Gastroesophageal sphincter (tissue), 4 donors: Measurements from ENCODE around the gene HTR4. TPM values are rescaled to one million over a fixed set of nuclear protein-coding genes. Genes with fewer than 3 reads are reported as not detected.
"Not testable (repeated sequence)": the region's sequence is repeated elsewhere in the genome, so short reads cannot be mapped to it uniquely, and the experiment has no call there.

Experiments
- ATAC-seq: fragments of 150-250 bp; one replicate; pipeline ENCODE4 v1.9.1; 2016; ENCODE audit warnings: mild to moderate bottlenecking, moderate library complexity
- H3K27ac ChIP-seq, 4 donors: fragments of 200-600 bp; sonication (generic) in 3 of 4; 1 replicate in 3 of 4; 2 replicates in 1 of 4; pipeline ENCODE4 v1.5.1; 2016 to 2019
- H3K27me3 ChIP-seq: fragments of 200-600 bp; sonication (generic); one replicate; pipeline ENCODE4 v1.5.1; 2019
- H3K36me3 ChIP-seq, 2 donors: fragments of 200-600 bp; sonication (generic); one replicate each; pipeline ENCODE4 v1.5.1; 2019; ENCODE audit warnings: control low read depth in 1 of 2
- H3K4me1 ChIP-seq, 3 donors: fragments of 200-600 bp; sonication (generic); 1 replicate in 2 of 3; 2 replicates in 1 of 3; pipeline ENCODE4 v1.5.1; 2016 to 2019; ENCODE audit warnings: control low read depth in 2 of 3
- H3K4me3 ChIP-seq, 2 donors: fragments of 200-600 bp; sonication (generic); one replicate each; pipeline ENCODE4 v1.5.1; 2019; ENCODE audit warnings: mild to moderate bottlenecking in 1 of 2, moderate library complexity in 1 of 2
- H3K9me3 ChIP-seq, 3 donors: fragments of 200-600 bp; sonication (generic); one replicate each; pipeline ENCODE4 v1.5.1; 2017 to 2019; ENCODE audit warnings: control low read depth in 2 of 3
- CTCF ChIP-seq, 4 experiments: fragments of 200-600 bp in 2 of 4; fragments of 450-650 bp in 2 of 4; sonication (generic) in 1 of 4; IDR thresholded peaks; one replicate each; pipeline ENCODE4 v1.5.1; 2017 to 2019; ENCODE audit warnings: antibody characterized with exemption in 4 of 4, mild to moderate bottlenecking in 2 of 4, moderate library complexity in 2 of 4
- EP300 ChIP-seq: sonication (generic); formaldehyde crosslinking; IDR thresholded peaks from one replicate; pipeline ENCODE4 v1.6.1; 2017; ENCODE audit warnings: antibody characterized with exemption, mild to moderate bottlenecking
- POLR2A ChIP-seq, 2 donors: fragments of 450-650 bp; IDR thresholded peaks; one replicate each; pipeline ENCODE4 v1.6.1; 2017; ENCODE audit warnings: antibody characterized with exemption in 2 of 2, mild to moderate bottlenecking in 2 of 2, moderate library complexity in 1 of 2
- POLR2AphosphoS5 ChIP-seq: sonication (generic); formaldehyde crosslinking; IDR thresholded peaks from one replicate; pipeline ENCODE4 v1.6.1; 2017; ENCODE audit warnings: antibody characterized with exemption
- WGBS, 2 donors: methylation state at CpG; one replicate each; pipeline ENCODE4 v1.1.5; 2018; ENCODE audit warnings: low coverage in 1 of 2; 5-methylcytosine and 5-hydroxymethylcytosine counted together
- total RNA-seq, 4 donors: library from RNA; depleted of rRNA; stranded (reverse); fragments of >200 nt; gene quantifications; one replicate each; pipeline ENCODE4 v1.1.0, GENCODE V29; 2016

Gene HTR4
- total RNA-seq, 4 donors from 2014 or later: 0.27 to 1.0 TPM; not detected in 2

GRCh38 chr5:148683651-148684050, 29.3 kb upstream of the HTR4 start:
- TF ChIP-seq EP300 (no peak), POLR2AphosphoS5 (no peak), CTCF (IDR thresholded peaks at IDR 0.05) (no peak), POLR2A (IDR thresholded peaks at IDR 0.05) (no peak)
- Histone ChIP-seq H3K9me3 (peaks cover 0 to 5% (median 0%) of the 10 kb centered on the region in 3 donors), H3K4me3 (no peak overlapping the region), H3K4me1 (no peaks in the 10 kb centered on the region), H3K27ac (no peak overlapping the region), H3K36me3 (no peaks in the 10 kb centered on the region), H3K27me3 (no peaks in the 10 kb centered on the region)
- WGBS, 2 donors: 88 to 100% methylated on average over 1 to 2 of the region's 2 CpGs
- ATAC-seq: no peak

- H3K4me1 ChIP-seq: no peaks in the 10 kb centered on the region
- H3K9me3 ChIP-seq: no peaks in the 10 kb centered on the region
- WGBS, 2 donors: 38 to 51% methylated on average over 8 of the region's 8 CpGs
- H3K27ac ChIP-seq: no peak overlapping the region
- ATAC-seq: no peak
- no peaks in the 10 kb centered on the region for H3K36me3 ChIP-seq
- H3K4me3 ChIP-seq: no peak overlapping the region
- TF ChIP-seq POLR2AphosphoS5: no peak
- H3K27me3 ChIP-seq: no peaks in the 10 kb centered on the region
These were observed 28.0 kb upstream of the HTR4 start for GRCh38 chr5:148682058-148683026.

GRCh38 chr5:148681157-148682057, 27.1 kb upstream of the HTR4 start:
- no peak for ATAC-seq
- no peak overlapping the region for H3K27ac ChIP-seq
- no peak for TF ChIP-seq POLR2A (IDR thresholded peaks at IDR 0.05)
- TF ChIP-seq EP300: no peak
- TF ChIP-seq POLR2AphosphoS5: no peak
- no peak overlapping the region for H3K4me3 ChIP-seq
- no peaks in the 10 kb centered on the region for H3K4me1 ChIP-seq
- WGBS, 2 donors: 68 to 73% methylated on average over 6 of the region's 6 CpGs
- H3K36me3 ChIP-seq: no peaks in the 10 kb centered on the region
- H3K9me3 ChIP-seq: no peaks in the 10 kb centered on the region
- H3K27me3 ChIP-seq: no peaks in the 10 kb centered on the region

GRCh38 chr5:148673704-148674103, 19.4 kb upstream of the HTR4 start:
- H3K4me3 ChIP-seq, ATAC-seq, H3K27me3 ChIP-seq, H3K36me3 ChIP-seq, H3K27ac ChIP-seq, H3K4me1 ChIP-seq: not testable (repeated sequence)
- WGBS, 2 donors: no CpG with 5 or more reads among the region's 6 CpGs
- peaks cover 0 to 12% (median 0%) of the 10 kb centered on the region in 3 donors for H3K9me3 ChIP-seq

GRCh38 chr5:148666353-148666752, 12.0 kb upstream of the HTR4 start:
- H3K4me3 ChIP-seq: no peak overlapping the region
- no peak for TF ChIP-seq POLR2A (IDR thresholded peaks at IDR 0.05)
- no peak for TF ChIP-seq EP300
- TF ChIP-seq POLR2AphosphoS5: no peak
- no peak for TF ChIP-seq CTCF (IDR thresholded peaks at IDR 0.05)
- H3K4me1 ChIP-seq: no peaks in the 10 kb centered on the region
- no peaks in the 10 kb centered on the region for H3K27me3 ChIP-seq
- no peaks in the 10 kb centered on the region for H3K9me3 ChIP-seq
- ATAC-seq: no peak
- no peaks in the 10 kb centered on the region for H3K36me3 ChIP-seq
- H3K27ac ChIP-seq: no peak overlapping the region
- 58 to 69% methylated on average over 4 of the region's 4 CpGs for WGBS, 2 donors

- Histone ChIP-seq H3K27me3 (no peaks in the 10 kb centered on the region), H3K9me3 (no peaks in the 10 kb centered on the region), H3K4me3 (no peak overlapping the region), H3K4me1 (no peaks in the 10 kb centered on the region), H3K36me3 (no peaks in the 10 kb centered on the region), H3K27ac (no peak overlapping the region)
- TF ChIP-seq POLR2AphosphoS5 (no peak), POLR2A (IDR thresholded peaks at IDR 0.05) (no peak), EP300 (no peak), CTCF (IDR thresholded peaks at IDR 0.05) (no peak)
- ATAC-seq: no peak
- 65 to 79% methylated on average over 5 to 6 of the region's 7 CpGs for WGBS, 2 donors
These were observed 11.1 kb upstream of the HTR4 start for GRCh38 chr5:148665431-148665830.
